ENCODE measurements around the gene XYLT2.

Gene XYLT2

DNA sequence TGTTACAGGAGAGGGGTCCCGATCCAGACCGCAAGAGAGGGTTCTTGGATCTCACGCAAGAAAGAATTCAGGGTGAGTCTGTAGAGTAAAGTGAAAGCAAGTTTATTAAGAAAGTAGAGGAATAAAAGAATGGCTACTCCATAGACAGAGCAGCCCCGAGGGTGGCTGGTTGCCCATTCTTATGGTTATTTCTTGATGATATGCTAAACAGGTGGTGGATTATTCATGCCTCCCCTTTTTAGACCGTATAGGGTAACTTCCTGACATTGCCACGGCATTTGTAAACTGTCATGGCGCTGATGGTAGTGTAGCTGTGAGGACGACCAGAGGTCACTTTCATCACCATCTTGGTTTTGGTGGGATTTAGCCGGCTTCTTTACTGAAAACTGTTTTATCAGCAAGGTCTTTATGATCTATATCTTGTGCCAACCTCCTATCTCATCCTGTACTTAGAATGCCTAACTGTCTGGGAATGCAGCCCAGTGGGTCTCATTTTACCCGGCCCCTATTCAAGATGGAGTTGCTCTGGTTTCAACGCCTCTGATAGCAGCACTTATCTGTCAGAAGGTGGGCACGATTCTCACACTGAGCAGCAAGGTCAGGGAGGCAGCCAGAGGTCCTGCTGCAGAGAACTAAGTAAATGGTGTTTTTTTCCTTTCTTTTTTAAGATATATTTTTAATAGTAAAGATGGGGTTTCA lies 26.5 kb upstream of the XYLT2 start:
- in situ Hi-C loops (cut with HindIII; ENCODE audit: low sequenced_read_pairs): no loop called here

DNA sequence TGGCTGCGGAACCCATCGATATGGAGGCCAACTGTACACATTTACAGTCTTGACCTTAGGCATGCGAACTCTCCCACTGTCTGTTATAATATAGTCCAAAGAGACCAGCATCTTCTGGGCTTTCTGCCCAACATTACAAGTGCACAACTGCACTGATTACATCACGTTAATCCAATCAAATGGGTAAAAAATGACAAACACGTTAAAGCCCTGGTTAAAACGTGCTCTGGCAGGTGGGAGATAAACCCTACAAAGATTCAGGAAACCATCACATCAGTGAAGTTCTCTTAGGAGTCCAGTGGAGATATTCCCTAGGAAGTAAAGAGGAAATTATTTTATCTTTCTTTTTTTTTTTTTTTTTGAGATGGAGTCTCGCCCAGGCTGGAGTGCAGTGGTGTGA lies 23.7 kb upstream of the XYLT2 start:
- in situ Hi-C loops (cut with HindIII; ENCODE audit: low sequenced_read_pairs): no loop called here

DNA sequence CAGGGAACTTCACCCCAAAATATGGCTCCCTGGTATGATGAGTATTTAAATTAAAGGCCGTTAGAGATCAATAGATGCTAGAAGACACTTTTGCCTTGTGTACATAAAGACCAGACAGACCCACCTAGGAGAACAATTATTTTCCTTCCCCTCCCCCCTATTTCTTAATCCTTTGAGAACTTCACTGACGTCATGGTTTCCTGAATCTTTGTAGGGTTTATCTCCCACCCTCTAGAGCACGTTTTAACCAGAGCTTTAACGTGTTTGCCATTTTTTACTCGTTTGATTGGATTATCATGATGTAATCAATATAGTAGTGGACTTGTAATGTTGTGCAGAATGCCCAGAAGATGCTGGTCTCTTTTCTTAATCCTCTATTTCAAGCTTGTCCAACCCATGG lies 22.9 kb upstream of the XYLT2 start:
- in situ Hi-C loops (cut with HindIII; ENCODE audit: low sequenced_read_pairs): no loop called here

DNA sequence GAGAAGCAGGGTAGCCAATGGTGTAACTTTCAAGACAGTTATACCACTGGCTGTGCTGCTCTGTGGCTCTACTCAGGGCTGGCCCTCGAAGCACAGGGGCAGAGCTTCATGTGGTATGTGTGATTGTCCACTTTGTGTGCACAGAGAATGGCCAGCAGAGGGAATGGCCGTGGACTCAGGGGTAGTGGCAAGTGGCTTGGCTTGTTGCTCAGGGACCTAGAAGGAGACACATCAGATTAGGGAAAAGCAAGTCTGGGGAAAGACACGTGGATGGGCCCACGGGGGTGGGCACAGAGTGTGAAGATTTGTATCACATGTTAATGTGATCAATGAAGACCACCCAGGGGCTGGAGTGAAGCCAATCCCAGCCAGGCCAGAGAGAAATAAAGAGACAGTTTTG lies 20.0 kb upstream of the XYLT2 start:
- in situ Hi-C loops (cut with HindIII; ENCODE audit: low sequenced_read_pairs): loop anchor here (25.0 kb wide), 1 partner anchor 414 kb away; no protein-coding TSS in a partner anchor

DNA sequence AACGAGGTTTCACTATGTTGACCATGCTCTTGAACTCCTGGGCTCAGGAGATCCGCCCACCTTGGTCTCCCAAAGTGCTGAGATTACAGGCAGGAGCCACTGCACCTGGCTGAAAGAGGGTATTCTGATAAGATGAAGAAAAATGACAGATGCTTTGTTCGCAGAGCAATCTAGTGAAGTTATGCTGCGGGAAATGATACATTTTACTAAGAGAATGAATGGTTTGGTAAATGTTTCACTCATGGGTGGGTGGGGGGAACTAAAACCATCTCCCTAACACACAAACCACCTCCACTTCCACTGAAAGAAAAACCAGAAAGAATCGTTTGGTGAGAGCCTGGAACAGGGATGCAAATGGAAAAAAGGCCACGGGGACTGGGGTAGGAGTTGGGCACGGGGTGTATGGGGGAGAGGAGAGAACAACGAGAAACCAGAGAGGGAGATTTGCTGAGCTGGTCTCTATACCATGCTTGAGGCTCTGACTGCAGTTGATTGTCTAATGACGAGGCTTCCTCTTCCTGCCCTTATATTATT lies 19.0 kb upstream of the XYLT2 start:
- in situ Hi-C loops (cut with HindIII; ENCODE audit: low sequenced_read_pairs): loop anchor here (25.0 kb wide), 1 partner anchor 415 kb away; no protein-coding TSS in a partner anchor

DNA sequence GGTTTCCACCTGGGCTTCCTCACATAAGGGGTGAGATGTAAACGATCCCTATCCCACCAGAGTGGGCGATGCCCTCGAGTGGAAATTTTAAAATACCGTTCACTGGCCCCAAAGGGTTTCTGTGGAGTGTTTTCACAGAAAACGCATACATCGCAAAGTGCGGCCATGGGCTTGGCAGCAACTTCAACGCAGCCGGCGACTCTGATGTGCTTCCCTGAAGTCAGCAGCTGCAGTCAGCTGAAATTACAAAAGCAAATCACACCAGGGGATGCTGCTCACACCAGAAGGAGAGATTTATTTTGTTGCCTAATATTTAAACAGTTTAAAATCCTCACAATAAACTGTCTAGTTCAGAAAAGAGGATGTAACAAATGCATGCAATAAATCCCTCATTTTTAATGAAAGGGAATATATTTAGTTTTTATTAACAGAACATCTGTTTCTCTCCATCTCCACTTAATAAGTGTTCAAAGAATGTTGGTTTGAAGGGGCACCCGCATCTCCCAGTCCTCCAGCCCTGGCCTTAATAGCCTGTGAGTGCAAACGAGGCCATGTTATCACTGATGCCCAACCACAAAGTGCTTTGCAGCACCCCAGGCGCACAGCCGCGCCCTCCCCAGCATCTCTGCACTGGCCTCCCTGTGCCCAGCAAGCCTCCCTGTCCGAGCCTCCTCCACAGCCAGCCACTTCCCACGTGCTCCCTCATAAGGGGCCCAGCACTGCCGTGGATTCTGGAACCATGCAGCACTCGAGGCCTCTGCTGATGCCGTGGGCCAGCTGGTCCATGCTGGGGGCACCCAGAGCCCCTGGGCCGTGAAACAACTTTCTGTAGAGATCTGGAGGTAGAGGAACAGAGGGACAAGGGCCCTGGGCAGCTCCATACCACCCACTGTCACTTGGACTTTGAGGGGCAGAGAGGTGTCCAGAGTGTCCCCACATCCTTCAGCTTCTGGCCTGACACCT lies 17.3 kb upstream of the XYLT2 start:
- in situ Hi-C loops (cut with HindIII; ENCODE audit: low sequenced_read_pairs): loop anchor here (25.0 kb wide), 1 partner anchor 416 kb away; no protein-coding TSS in a partner anchor

DNA sequence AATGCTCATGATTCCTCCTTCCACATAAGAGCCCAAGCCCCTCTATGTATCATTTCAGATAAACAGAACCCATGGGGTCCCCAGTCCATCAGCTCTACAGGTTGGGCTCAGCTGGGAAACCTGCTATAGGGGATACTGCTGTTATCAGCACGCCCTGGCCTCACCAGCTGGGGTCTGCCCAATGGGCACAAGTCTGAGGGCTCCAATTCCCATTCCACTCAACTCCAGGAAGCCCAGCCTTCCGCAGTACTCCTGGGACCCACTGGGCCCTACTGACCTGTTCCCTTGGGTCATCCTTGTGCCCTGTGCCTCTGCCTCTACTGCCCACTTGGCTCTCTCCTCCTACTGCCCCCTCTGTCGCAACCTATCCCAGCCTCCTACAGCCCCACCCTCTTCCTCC lies 16.2 kb upstream of the XYLT2 start:
- in situ Hi-C loops (cut with HindIII; ENCODE audit: low sequenced_read_pairs): loop anchor here (5.0 to 25.0 kb wide), 2 partner anchors 62 to 417 kb away; no protein-coding TSS in a partner anchor

DNA sequence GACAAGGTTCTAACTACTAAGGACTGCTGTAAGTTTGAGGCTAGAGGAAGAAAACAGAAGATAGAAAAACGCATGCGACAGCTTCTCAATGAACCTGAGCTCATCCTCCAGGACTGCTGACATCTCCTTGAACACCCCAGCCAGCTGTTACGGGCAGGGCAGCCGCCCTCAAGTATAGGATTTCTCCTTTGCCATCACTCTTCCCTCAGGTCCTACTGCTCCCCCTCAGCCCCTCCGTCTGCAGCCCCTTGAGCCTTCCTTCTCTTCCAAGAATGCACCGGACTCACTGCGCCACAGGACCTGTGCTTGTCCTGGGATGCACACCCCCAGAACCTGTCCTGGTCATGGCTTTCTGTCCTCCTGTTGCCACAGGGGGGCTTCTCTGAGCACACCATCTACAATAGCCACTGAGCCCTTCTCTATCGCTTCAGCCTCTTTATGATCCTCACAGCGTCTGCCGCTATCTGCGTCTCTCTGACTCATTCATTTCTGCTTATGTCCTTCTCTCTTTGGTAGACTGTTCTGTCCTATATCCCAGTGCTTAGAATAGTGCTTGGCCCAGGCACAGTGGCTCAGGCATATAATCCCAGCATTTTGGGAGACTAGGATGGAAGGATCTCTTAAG lies 15.7 kb upstream of the XYLT2 start:
- in situ Hi-C loops (cut with HindIII; ENCODE audit: low sequenced_read_pairs): loop anchor here (5.0 to 25.0 kb wide), 2 partner anchors 63 to 418 kb away; no protein-coding TSS in a partner anchor

DNA sequence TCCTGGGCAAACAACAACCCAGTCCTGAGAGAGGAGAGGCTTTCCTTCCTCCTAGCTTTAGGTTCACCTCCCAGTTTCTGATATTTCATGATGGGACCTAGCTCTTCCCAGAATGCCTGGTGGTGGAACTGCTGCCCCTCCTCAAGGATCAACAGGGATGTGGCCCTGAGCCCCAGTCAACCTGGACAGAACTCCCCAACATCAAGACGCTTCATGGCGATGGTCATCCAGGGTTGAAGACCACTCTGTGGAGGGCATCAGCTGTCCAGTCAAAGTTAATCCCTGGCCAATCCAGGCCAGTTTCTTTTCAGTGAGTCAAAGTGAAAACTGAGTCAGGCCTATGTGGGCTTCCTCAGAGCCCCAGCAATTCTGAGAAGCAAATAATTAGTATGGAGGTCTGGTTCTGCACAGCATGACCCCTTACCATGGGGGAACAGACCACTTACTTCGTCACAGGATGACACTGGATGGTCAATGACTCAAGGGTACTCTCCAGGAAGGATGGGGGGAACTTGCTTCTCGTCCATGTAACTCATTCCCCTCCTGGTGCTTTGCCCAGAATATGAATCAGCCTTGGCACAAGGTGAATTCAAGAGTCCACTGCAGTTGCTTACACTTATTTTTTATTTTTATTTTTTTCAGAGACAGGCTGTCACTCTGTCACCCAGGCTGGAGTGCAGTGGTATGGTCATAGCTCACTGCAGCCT lies 14.7 kb upstream of the XYLT2 start:
- in situ Hi-C loops (cut with HindIII; ENCODE audit: low sequenced_read_pairs): loop anchor here (5.0 to 25.0 kb wide), 2 partner anchors 64 to 419 kb away; no protein-coding TSS in a partner anchor

DNA sequence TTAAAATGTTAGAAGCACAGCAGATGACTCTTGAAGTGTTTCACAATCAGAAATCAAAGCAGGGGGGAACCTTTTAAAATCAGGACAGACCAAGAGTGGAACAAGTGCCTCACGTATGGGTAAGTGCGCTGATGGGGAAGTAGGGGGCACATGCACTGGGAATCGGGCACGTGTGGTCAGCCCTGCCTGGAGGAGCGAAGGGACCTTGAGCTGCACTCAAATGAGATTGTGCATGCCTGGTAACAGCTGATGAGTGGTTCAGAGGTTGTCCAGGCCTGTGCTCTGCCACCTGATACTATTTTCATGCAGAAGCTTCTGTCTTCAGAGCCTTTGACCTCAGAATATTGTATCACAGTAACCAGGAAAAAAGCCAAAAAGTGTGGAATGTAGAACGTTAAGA lies 13.7 kb upstream of the XYLT2 start:
- in situ Hi-C loops (cut with HindIII; ENCODE audit: low sequenced_read_pairs): loop anchor here (5.0 to 25.0 kb wide), 2 partner anchors 65 to 420 kb away; no protein-coding TSS in a partner anchor

DNA sequence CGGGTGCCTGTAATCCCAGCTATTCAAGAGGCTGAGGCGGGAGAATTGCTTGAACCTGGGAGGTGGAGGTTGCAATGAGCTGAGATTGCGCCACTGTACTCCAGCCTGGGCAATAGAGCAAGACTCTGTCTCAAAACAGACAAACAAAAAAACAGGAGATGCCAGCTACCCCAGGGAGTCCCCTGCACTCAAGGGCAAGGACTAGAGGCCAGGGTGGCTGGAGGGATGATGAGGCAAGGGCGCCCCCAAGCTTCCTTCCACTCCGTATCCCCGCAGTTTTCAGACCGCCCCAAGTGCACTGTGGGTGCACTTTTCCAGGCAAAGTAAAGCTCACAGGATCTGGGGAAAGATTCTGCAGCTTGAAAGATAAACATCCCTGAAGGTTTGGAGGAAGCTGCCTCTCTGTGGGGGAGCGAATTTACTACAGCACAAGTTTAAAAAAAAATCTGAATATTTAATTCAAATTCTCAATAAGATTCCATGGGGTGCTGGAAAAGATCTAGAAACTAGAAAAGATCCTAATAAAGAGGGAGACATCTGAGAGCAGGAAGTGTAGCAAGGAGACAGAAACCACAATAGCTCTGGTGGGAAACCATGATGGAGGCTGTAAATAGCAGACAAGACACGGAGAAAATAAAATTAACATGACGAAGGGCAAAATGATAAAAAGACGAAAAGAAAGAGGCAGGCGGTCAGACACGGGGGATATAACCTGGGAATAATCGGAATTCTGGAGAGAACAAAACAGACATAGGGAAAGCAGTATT lies 12.5 kb upstream of the XYLT2 start:
- in situ Hi-C loops (cut with HindIII; ENCODE audit: low sequenced_read_pairs): loop anchor here (5.0 to 25.0 kb wide), 2 partner anchors 66 to 421 kb away; no protein-coding TSS in a partner anchor

DNA sequence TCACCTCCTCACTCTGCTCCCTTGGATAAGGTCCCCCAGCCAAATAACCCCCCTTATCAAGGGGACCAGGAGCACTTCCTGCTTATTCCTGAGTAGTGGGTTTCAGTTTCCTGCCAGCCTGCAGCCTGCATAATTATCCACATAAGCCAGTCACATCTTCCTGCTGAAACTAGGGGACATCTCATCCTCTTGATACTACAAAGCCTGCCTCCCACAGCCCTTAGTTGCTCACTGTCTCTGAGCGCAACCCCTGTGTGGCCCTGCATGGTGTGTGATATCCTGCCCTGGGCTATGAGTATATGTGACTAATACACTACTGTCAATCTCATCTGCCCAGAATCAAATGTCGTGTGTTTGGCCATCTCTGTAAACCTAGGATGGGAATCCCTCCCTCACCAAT lies 8.0 kb upstream of the XYLT2 start:
- in situ Hi-C loops (cut with HindIII; ENCODE audit: low sequenced_read_pairs): loop anchor here (25.0 kb wide), 1 partner anchor 426 kb away; no protein-coding TSS in a partner anchor

DNA sequence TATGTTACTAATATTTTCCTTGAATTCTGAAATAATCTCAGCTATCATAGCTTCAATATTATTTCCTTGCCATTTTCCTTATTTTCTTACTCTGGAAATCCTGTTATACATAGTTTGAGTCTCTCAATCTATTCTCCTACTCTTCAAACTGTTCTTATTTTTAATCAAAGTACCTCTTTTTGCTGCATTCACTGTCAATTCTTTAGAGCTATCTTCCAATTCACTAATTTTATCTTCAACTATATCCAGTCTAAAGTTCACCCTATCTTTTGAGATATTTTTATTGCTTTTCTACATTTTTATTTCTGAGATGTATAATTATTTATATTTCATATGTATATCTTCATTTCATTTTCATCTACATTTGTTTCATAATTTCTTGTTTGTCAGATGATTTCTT lies 7.3 kb upstream of the XYLT2 start:
- in situ Hi-C loops (cut with HindIII; ENCODE audit: low sequenced_read_pairs): loop anchor here (25.0 kb wide), 1 partner anchor 426 kb away; no protein-coding TSS in a partner anchor

DNA sequence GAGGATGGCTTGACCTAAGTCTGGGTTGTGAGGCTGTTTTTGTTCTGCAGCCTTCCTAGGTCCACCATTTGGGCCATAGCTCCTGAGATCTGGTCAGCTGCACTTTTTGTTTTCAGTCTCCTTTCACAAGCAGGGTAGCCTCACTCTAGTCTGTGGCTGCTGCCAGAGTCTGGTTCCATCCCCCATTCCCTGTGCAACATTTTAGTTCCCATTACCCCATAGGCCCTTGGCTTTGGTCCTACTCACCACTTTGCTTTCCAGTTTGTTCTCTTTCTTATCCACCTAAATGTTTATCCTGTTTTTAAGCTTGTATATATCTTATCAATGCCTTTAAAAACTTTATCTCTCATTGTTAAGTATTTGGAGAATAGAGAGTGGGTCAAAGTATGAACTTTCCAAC lies 6.5 kb upstream of the XYLT2 start:
- in situ Hi-C loops (cut with HindIII; ENCODE audit: low sequenced_read_pairs): loop anchor here (25.0 kb wide), 1 partner anchor 427 kb away; no protein-coding TSS in a partner anchor

DNA sequence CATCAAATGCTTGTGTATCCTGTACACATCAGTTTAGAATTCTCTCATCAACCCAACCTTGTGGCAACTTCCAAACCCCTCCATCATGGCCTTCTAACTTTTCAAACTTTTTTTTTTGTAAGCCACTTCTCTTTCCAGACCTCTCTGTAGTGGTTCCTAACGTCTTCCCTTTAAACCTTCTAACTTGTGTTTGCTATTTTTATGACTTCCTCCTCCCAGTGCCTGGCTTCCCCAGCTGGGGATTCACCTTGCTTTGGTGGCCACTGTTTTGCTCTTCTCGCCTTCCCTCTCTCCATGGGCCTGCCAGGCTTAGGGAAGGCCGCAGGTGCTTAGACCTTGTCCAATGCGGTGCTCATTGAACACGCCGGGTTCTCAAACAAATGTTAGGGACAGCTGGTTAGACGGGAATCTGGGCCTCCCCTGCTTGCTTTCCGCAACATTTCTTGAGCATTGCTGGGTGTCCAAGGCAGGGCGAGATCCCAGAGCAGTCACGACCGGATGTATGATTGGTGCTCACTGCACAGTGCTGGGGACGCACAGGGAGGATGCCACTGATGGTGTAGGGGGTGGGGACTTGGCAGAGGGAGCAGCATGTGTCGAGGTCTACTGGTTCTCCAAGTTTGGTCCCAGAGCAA lies 1.1 kb upstream of the XYLT2 start:
- in situ Hi-C loops (cut with HindIII; ENCODE audit: low sequenced_read_pairs): loop anchor here (5.0 to 25.0 kb wide), 2 partner anchors 52 to 433 kb away; partner anchors contain the start of gene LRRC59

DNA sequence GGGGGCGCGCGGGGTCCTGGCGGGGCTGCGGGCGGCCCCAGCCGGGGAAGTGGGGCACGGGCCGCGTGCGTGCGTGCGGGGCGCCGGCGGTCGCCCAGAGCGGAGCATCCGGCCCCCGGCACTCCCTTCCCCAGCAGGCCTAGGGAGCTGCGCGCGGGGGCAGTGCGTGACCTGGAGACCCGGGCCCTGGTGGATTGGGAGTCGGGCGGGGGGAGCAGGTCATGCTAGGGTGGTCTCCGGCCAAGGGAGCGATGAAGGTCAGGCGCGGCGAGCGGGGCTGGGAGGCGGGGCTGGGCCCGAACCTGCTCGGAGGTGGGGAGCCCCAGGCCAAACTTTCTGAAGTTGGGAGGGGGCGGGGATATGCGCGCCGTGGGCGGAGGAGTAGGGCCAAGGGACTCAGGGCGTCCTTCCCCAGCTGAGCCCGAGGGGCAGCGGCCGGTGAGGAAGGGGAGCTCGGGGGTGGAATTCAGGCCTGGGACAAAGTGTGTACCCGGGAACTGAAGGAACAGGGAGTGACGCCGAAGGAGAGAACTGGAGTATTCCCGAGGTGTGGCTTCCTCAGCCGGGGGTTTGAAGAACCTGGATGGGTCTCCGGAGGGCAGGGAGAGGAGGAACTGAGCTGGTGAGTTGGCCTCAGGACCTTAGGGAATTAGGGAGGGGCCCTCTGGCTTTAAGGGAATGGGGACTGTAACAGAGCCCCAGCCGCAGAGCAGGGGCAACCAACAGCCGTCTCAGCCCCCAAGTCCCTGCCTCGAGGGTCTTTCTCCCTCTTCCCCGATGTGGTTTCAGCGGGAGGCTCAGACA lies 589 bp downstream of the XYLT2 start:
- in situ Hi-C loops (cut with HindIII; ENCODE audit: low sequenced_read_pairs): loop anchor here (5.0 to 25.0 kb wide), 2 partner anchors 51 to 434 kb away; partner anchors contain the start of gene LRRC59

DNA sequence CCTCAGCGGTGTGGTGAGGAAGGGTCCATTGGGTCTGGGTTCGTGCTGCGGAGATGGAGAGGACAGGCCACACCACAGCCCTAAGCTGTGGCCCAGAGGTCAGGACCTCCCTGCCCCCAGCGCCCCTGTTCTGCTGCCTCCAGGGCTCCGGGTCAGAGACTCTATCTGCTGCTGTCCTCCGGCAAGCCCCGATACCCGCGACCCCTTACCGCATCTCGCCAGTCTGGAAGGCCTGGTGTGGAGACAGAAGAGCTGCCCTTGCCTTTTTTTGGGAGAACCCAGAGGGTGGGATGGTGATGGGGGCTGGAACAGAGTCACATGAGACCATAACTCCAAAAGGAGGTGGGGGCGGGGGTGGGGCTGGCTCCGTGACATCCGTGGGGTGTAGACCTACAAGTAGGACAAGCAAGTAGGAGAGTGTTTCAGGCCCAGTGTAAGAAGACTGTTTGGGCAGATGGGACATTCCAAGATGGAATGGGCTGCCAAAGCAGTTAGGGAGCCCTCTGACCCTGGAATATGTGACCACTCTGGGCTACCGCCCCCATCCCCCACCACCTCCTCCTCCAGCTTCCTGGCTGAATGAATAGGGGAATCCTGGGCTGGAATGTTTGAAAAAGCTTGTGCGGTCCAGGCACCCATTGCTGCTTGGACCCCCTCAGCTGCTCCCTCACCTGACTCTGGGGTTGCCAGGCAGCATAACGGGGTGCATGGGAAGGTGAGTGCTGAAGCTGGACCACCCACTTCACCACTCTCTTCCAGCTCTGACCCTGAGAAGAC lies 1.4 kb downstream of the XYLT2 start:
- in situ Hi-C loops (cut with HindIII; ENCODE audit: low sequenced_read_pairs): loop anchor here (5.0 to 25.0 kb wide), 2 partner anchors 50 to 435 kb away; partner anchors contain the start of gene LRRC59
